Left kidney (tissue), 2 donors: Measurements from ENCODE around the gene TMEM250. TPM values are rescaled to one million over a fixed set of nuclear protein-coding genes. Genes with fewer than 3 reads are reported as not detected.

Source experiments
- DNase-seq: peaks from one replicate; pipeline ENCODE4 v3.0.0-alpha.2; 2013
- polyA plus RNA-seq: library from polyadenylated mRNA; unstranded; fragments of 120-200 nt; gene quantifications from one replicate; pipeline ENCODE4 v1.2.1, GENCODE V29; 2013; ENCODE audit not compliant: insufficient read length

TMEM250 gene
- polyA plus RNA-seq, 1 donor, result 14.0 TPM

- DNase-seq, result no peak
Measured at GRCh38 chr9:136083558-136084062, 35.1 kb downstream of the TMEM250 start.

DNA sequence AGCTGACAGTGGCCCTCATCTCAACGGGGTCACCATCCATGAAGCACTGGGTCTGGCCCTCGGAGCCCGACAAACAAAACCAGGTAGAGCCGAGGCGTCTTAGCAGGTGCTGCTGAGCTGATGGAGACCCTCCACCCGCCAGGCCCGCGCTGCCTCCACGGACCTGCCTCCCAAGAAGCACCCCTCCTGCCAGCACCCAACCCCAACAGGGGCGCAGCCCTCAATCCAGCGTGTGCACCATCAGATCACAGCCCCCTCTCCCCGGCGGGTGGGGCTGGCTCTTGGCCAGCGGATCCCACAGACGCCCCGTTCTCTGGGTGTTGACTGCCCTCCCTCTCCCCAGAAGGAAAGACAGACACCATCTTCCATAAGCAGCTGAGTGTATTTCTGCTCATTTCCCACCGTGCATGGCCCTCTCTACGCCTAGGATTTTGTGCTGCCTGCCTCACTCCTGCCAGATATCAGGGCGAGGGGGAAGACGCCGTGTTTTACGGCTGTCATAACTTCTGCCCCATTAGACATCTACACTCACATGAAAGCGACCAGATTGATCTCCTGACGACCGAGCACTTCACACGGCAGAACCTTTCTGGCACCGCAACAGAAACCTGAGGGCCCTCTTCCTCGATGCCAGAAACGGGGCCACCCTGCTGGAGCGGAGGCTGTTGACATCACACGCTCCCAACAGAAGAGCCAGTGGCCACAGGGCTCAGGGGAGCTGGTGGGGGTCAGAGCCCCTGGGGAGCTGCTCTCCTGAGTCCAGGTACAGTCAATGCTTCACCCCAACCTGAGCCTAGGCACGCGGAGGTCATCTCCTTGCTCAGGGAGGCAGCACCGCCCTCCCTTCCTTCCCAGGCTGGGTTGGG is 35.9 kb downstream of the TMEM250 start:
- no peak for DNase-seq

DNA sequence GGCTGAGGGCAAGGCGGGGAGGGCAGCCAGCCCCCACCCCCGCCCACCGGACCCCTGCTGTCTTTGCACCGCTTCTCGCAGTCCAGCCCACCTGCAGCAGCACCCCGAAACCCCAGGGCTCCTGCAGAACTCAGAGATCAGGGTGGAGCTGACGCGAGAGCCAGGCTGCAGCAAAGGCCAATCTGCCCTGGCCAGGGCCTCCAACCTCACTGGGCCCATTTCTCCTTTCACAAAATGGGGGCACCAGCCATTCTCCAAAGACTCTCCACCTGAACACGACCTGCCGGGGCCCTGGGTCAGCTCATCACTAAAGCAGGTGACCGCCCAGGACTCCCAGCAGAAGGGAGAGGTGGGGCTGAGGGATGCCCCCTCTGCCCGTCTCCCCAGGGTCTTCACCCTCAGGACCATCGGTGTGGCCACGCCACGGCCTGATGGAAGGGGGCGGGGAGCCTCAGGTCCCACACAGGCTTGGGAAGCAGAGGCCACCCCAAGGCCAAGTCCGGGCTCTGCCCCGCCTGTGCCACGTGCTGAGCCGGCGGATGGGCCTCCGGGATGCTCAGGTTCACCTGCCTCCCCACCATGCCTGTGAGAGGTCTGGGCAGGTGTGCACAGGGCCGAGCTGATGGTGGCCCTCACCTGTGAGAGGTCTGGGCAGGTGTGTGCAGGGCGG is 36.7 kb downstream of the TMEM250 start:
- no peak for DNase-seq

GRCh38 chr9:136081113-136081825 is 37.4 kb downstream of the TMEM250 start:
- DNase-seq, result no peak

DNA sequence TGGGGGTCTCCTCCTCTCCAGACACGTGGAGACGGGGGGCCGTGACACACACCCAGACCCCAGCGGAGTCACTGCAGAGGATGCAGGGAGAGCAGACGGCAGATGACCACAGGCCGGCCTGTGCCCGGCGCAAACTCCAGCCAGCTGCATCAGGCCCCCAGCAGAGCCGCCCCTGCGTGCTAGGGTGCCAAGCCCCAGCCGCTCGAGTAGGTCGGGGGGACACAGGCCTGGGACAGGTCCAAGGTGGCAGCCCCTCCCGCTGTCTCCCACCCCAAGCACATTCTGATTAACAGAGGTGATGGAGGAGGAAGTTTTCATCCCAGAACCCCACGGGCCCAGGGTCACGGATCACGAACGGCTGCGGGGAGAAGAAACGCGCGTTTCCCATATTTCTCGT is 38.0 kb downstream of the TMEM250 start:
- DNase-seq, result no peak

- DNase-seq, result no peak
Measured at GRCh38 chr9:136079916-136080246, 38.8 kb downstream of the TMEM250 start.

GRCh38 chr9:136079211-136079915 is 39.3 kb downstream of the TMEM250 start:
- no peak for DNase-seq

GRCh38 chr9:136078498-136079011 is 40.1 kb downstream of the TMEM250 start:
- DNase-seq, result no peak

DNA sequence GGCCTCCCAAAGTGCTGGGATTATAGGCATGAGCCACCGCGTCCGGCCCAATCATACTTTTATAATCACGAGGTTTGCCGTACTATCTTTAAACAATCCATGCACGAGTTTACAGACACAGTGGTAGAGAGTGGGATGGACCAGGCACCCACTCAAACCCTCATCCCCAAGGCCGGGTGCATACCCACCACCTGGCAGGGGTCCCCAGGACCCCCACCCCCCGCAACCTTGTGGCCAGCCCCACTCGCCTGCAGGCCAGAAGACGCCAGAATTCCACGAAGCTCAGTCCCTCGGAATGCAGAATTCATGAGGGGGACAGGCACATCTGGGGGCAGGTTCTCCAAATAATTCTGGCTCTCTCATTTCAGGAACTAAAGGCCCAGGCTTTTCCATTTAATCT is 40.7 kb downstream of the TMEM250 start:
- no peak for DNase-seq

GRCh38 chr9:136077491-136077890 is 41.2 kb downstream of the TMEM250 start:
- DNase-seq, result no peak

GRCh38 chr9:136075881-136076678 is 42.6 kb downstream of the TMEM250 start:
- DNase-seq, result no peak

DNA sequence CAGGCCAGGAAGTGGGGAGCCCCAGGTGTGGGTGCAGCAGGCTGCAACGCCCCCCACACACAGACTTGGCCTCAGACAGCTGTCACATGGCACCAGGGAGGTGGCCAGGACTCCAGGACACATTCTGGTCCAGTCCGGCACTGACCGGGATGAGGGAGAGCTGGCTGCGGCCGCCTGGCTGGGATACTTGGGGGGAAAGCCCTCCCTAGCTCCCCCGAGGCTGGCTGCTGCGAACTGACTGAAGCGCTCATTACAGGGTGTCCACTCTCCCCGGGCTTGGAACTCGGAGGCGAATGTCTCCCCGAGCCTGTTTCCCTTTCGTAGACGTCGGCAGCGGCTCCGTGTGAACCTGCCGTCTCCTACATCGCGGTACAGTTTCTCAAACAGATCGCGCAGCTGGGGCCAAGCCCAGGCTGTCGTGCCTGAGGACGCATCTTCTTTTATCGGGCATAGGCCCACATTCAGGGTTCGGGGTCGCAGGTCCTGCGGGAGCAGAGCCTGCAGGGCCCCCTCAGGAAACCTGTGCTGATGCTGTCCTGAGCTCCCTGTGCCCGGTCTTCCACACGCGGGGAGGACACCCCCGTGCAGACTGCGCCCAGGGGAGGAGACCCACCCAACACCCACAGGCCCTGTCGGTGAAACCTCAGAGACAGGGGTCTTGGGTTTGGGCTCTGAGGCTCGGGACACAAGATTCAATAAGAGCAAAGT is 43.4 kb downstream of the TMEM250 start:
- DNase-seq, result no peak

GRCh38 chr9:136074706-136075105 is 44.0 kb downstream of the TMEM250 start:
- no peak for DNase-seq

Other genes starting within 250 kb of the TMEM250 start
- gene CAMSAP1, start 211.3 kb downstream of the TMEM250 start, polyA plus RNA-seq, result 27.5 TPM
- 31.5 TPM for gene UBAC1, start 157.5 kb downstream of the TMEM250 start, polyA plus RNA-seq
- gene NACC2, start 23.6 kb downstream of the TMEM250 start, polyA plus RNA-seq, result 7.0 TPM
- not detected for gene LHX3, start 86.3 kb upstream of the TMEM250 start, polyA plus RNA-seq
- gene QSOX2, start 126.9 kb upstream of the TMEM250 start, polyA plus RNA-seq, result 18.6 TPM
- gene CCDC187, start 185.2 kb upstream of the TMEM250 start, polyA plus RNA-seq, result 2.2 TPM
- gene GPSM1, start 208.7 kb upstream of the TMEM250 start, polyA plus RNA-seq, result 27.4 TPM
- 4.3 TPM for gene DNLZ, start 244.9 kb upstream of the TMEM250 start, polyA plus RNA-seq